GM23338 (cell line): ENCODE measurements around the gene DCBLD1. TPM values are rescaled to one million over a fixed set of nuclear protein-coding genes. Genes with fewer than 3 reads are reported as not detected.

Experiments used
- ATAC-seq: fragments of 200-7000 bp; cut with Tn5 transposase; 3 replicates; pipeline ENCODE4 v1.9.1; 2020
- DNase-seq: peaks from one replicate; pipeline ENCODE4 v3.0.0-alpha.2; 2015; ENCODE audit warnings: low spot score
- H2AFZ ChIP-seq: fragments of 200-600 bp; sonication (generic); 2 replicates; pipeline ENCODE4 v1.8.0; 2016; ENCODE audit warnings: antibody characterized with exemption, mild to moderate bottlenecking, moderate library complexity
- H3F3A ChIP-seq: fragments of 200-600 bp; sonication (generic); replicated peaks from 2 replicates; pipeline ENCODE4 v1.8.0; 2017; ENCODE audit warnings: antibody characterized with exemption, mixed run types, low read depth
- H3K27ac ChIP-seq: fragments of 200-600 bp; sonication (generic); 2 replicates; pipeline ENCODE4 v1.6.1; 2016; ENCODE audit warnings: low read depth
- H3K27me3 ChIP-seq: fragments of 200-600 bp; sonication (generic); 2 replicates; pipeline ENCODE4 v1.8.0; 2016; ENCODE audit warnings: mild to moderate bottlenecking, mixed run types, moderate library complexity; ENCODE audit not compliant: insufficient read depth
- H3K36me3 ChIP-seq: fragments of 200-600 bp; sonication (generic); 2 replicates; pipeline ENCODE4 v1.8.0; 2016; ENCODE audit warnings: mild to moderate bottlenecking; ENCODE audit not compliant: insufficient read depth
- H3K4me1 ChIP-seq: fragments of 200-600 bp; sonication (generic); 2 replicates; pipeline ENCODE4 v1.8.0; 2016; ENCODE audit warnings: mild to moderate bottlenecking, moderate library complexity; ENCODE audit not compliant: insufficient read depth
- H3K4me2 ChIP-seq: fragments of 200-600 bp; sonication (generic); 2 replicates; pipeline ENCODE4 v1.7.1; 2017; ENCODE audit warnings: mixed run types
- H3K4me3 ChIP-seq: fragments of 200-600 bp; sonication (generic); 2 replicates; pipeline ENCODE4 v1.6.1; 2016; ENCODE audit warnings: mixed run types
- H3K79me2 ChIP-seq: fragments of 200-600 bp; sonication (generic); replicated peaks from 2 replicates; pipeline ENCODE4 v1.8.0; 2017; ENCODE audit warnings: mild to moderate bottlenecking; ENCODE audit not compliant: insufficient read depth
- H3K9me2 ChIP-seq: fragments of 200-600 bp; sonication (generic); 2 replicates; pipeline ENCODE4 v1.8.0; 2017; ENCODE audit not compliant: insufficient read depth
- H4K20me1 ChIP-seq: fragments of 200-600 bp; sonication (generic); replicated peaks from 2 replicates; pipeline ENCODE4 v1.8.0; 2017; ENCODE audit warnings: mild to moderate bottlenecking; ENCODE audit not compliant: insufficient read depth
- H3K27ac Mint-ChIP-seq: 2 replicates; pipeline ENCODE4 v1.8.0; 2020; ENCODE audit warnings: inconsistent platforms, mild to moderate bottlenecking, moderate library complexity, mixed read lengths
- H3K27me3 Mint-ChIP-seq: 3 replicates; pipeline ENCODE4 v1.8.0; 2022; ENCODE audit warnings: low read depth, mild to moderate bottlenecking, moderate library complexity, mixed read lengths, inconsistent platforms; ENCODE audit not compliant: insufficient read depth, poor library complexity
- H3K36me3 Mint-ChIP-seq: 3 replicates; pipeline ENCODE4 v1.8.0; 2021; ENCODE audit warnings: low read depth, mild to moderate bottlenecking, inconsistent platforms, moderate library complexity, mixed read lengths
- H3K4me1 Mint-ChIP-seq: 3 replicates; pipeline ENCODE4 v1.8.0; 2020; ENCODE audit warnings: mild to moderate bottlenecking, inconsistent platforms, mixed read lengths
- H3K4me3 Mint-ChIP-seq: 3 replicates; pipeline ENCODE4 v1.8.0; 2021; ENCODE audit warnings: moderate library complexity, mild to moderate bottlenecking, inconsistent platforms, mixed read lengths
- H3K9me3 Mint-ChIP-seq: 3 replicates; pipeline ENCODE4 v1.8.0; 2020; ENCODE audit warnings: moderate library complexity, mild to moderate bottlenecking, inconsistent platforms, mixed read lengths
- CREB1 ChIP-seq: fragments of 250-450 bp; sonication (Bioruptor Pico); IDR thresholded peaks from 2 replicates; pipeline ENCODE4 v1.5.0; 2020; ENCODE audit warnings: low read depth, mild to moderate bottlenecking, moderate library complexity
- EZH2 ChIP-seq: fragments of 200-600 bp; sonication (generic); IDR thresholded peaks from one replicate; pipeline ENCODE4 v1.8.0; 2017; ENCODE audit warnings: antibody characterized with exemption, mild to moderate bottlenecking, low read depth; ENCODE audit not compliant: unreplicated experiment
- EZH2phosphoT487 ChIP-seq: fragments of 200-600 bp; sonication (generic); IDR thresholded peaks from one replicate; pipeline ENCODE4 v1.8.1; 2018; ENCODE audit warnings: antibody characterized with exemption; ENCODE audit not compliant: unreplicated experiment
- JUNB ChIP-seq: IDR thresholded peaks from one replicate; pipeline ENCODE4 v1.6.1; 2016; ENCODE audit warnings: antibody characterized with exemption; ENCODE audit not compliant: unreplicated experiment
- NANOG ChIP-seq: IDR thresholded peaks from 2 replicates; pipeline ENCODE4 v1.6.1; 2016; ENCODE audit warnings: antibody characterized with exemption, borderline replicate concordance
- POLR2AphosphoS5 ChIP-seq: IDR thresholded peaks from 2 replicates; pipeline ENCODE4 v1.6.1; 2016; ENCODE audit warnings: antibody characterized with exemption, low read depth
- STAT1 ChIP-seq: IDR thresholded peaks from one replicate; pipeline ENCODE4 v1.6.1; 2016; ENCODE audit warnings: antibody characterized with exemption; ENCODE audit not compliant: unreplicated experiment
- ZNF114 ChIP-seq: fragments of 250-450 bp; sonication (Bioruptor Pico); IDR thresholded peaks from 2 replicates; pipeline ENCODE4 v1.5.0; 2020; ENCODE audit warnings: mild to moderate bottlenecking, moderate library complexity
- ZNF331 ChIP-seq: fragments of 250-450 bp; sonication (Bioruptor Pico); IDR thresholded peaks from 2 replicates; pipeline ENCODE4 v1.5.0; 2020; ENCODE audit warnings: low read depth, mild to moderate bottlenecking, moderate library complexity
- polyA plus RNA-seq: library from polyadenylated mRNA; unstranded; fragments of >200 nt; fragmentation: Nextera tagmentation; extraction: Ambion mirVana; gene quantifications from 2 replicates; pipeline ENCODE4 v1.2.1, GENCODE V29; 2016
- total RNA-seq: library from RNA; depleted of rRNA; stranded (reverse); fragments of >200 nt; shearing (Covaris generic); gene quantifications from 2 replicates; pipeline ENCODE4 v1.2.3, GENCODE V29; 2014
- TF ChIP-seq, protein P1 (sequence below): IDR thresholded peaks from one replicate; pipeline ENCODE4 v1.6.1; 2018; ENCODE audit warnings: antibody characterized with exemption; ENCODE audit not compliant: unreplicated experiment
- TF ChIP-seq, protein P2 (sequence below), 2 experiments: fragments of 200-600 bp in 1 of 2; sonication (generic) in 1 of 2; conservative IDR thresholded peaks; 2 replicates each; pipeline versions ENCODE4 v1.5.1 to v1.6.1; 2016 to 2017; ENCODE audit warnings: antibody characterized with exemption in 2 of 2, low read depth in 2 of 2, mild to moderate bottlenecking in 2 of 2, moderate library complexity in 1 of 2
- TF ChIP-seq, protein P3 (sequence below): IDR thresholded peaks from 2 replicates; pipeline ENCODE4 v1.6.1; 2016; ENCODE audit warnings: antibody characterized with exemption
- TF ChIP-seq, protein P4 (sequence below): fragments of 250-450 bp; sonication (Bioruptor Pico); IDR thresholded peaks from 2 replicates; pipeline ENCODE4 v1.5.0; 2020; ENCODE audit warnings: mild to moderate bottlenecking, moderate library complexity

DCBLD1 gene
- total and polyA plus RNA-seq, 2 experiments from 2014 or later, result 4.2 to 7.6 TPM

DNA sequence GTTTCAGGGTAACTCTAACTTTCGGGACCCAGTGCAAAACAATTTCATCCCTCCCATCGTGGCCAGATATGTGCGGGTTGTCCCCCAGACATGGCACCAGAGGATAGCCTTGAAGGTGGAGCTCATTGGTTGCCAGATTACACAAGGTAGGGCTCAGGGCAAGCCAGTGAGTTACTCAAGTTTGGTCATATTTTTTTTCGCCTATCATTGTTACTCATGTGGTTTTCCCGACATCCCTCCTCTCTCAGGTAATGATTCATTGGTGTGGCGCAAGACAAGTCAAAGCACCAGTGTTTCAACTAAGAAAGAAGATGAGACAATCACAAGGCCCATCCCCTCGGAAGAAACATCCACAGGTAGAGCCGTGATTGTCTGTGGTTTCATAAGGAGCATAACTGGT lies 58.2 kb downstream of the DCBLD1 start:
- Mint-ChIP-seq H3K4me3 (no peak overlapping the region), H3K36me3 (peaks cover 3% of the 10 kb centered on the region; the same call in 1 of the 3 replicates), H3K27me3 (no peaks in the 10 kb centered on the region), H3K4me1 (peaks cover 9% of the 10 kb centered on the region; the same call in 2 of the 3 replicates), H3K9me3 (no peaks in the 10 kb centered on the region), H3K27ac (no peak overlapping the region)
- Histone ChIP-seq H4K20me1 (no peaks in the 10 kb centered on the region), H3K36me3 (no peaks in the 10 kb centered on the region; the same call in 1 of the 2 replicates), H3K9me2 (no peaks in the 10 kb centered on the region), H3K27me3 (no peaks in the 10 kb centered on the region), H3K4me2 (no peak overlapping the region), H2AFZ (no peak overlapping the region), H3K79me2 (no peaks in the 10 kb centered on the region), H3K4me1 (no peaks in the 10 kb centered on the region), H3K27ac (no peak overlapping the region), H3K4me3 (no peak overlapping the region), H3F3A (no peaks in the 10 kb centered on the region)
- TF ChIP-seq ZNF114 (CRISPR knock-in tag), result no peak
- no peak for TF ChIP-seq EZH2phosphoT487
- no peak for TF ChIP-seq POLR2AphosphoS5
- TF ChIP-seq, protein P1, sequence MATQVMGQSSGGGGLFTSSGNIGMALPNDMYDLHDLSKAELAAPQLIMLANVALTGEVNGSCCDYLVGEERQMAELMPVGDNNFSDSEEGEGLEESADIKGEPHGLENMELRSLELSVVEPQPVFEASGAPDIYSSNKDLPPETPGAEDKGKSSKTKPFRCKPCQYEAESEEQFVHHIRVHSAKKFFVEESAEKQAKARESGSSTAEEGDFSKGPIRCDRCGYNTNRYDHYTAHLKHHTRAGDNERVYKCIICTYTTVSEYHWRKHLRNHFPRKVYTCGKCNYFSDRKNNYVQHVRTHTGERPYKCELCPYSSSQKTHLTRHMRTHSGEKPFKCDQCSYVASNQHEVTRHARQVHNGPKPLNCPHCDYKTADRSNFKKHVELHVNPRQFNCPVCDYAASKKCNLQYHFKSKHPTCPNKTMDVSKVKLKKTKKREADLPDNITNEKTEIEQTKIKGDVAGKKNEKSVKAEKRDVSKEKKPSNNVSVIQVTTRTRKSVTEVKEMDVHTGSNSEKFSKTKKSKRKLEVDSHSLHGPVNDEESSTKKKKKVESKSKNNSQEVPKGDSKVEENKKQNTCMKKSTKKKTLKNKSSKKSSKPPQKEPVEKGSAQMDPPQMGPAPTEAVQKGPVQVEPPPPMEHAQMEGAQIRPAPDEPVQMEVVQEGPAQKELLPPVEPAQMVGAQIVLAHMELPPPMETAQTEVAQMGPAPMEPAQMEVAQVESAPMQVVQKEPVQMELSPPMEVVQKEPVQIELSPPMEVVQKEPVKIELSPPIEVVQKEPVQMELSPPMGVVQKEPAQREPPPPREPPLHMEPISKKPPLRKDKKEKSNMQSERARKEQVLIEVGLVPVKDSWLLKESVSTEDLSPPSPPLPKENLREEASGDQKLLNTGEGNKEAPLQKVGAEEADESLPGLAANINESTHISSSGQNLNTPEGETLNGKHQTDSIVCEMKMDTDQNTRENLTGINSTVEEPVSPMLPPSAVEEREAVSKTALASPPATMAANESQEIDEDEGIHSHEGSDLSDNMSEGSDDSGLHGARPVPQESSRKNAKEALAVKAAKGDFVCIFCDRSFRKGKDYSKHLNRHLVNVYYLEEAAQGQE, result no peak
- no peak for TF ChIP-seq CREB1 (CRISPR knock-in tag)
- TF ChIP-seq, protein P2, sequence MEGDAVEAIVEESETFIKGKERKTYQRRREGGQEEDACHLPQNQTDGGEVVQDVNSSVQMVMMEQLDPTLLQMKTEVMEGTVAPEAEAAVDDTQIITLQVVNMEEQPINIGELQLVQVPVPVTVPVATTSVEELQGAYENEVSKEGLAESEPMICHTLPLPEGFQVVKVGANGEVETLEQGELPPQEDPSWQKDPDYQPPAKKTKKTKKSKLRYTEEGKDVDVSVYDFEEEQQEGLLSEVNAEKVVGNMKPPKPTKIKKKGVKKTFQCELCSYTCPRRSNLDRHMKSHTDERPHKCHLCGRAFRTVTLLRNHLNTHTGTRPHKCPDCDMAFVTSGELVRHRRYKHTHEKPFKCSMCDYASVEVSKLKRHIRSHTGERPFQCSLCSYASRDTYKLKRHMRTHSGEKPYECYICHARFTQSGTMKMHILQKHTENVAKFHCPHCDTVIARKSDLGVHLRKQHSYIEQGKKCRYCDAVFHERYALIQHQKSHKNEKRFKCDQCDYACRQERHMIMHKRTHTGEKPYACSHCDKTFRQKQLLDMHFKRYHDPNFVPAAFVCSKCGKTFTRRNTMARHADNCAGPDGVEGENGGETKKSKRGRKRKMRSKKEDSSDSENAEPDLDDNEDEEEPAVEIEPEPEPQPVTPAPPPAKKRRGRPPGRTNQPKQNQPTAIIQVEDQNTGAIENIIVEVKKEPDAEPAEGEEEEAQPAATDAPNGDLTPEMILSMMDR (conservative IDR thresholded peaks at IDR 0.05; ENCODE audit: low read depth in 2 of 2), result no peak
- no peak for TF ChIP-seq EZH2
- no peak for TF ChIP-seq ZNF331 (CRISPR knock-in tag)
- no peak for TF ChIP-seq STAT1
- TF ChIP-seq, protein P3, sequence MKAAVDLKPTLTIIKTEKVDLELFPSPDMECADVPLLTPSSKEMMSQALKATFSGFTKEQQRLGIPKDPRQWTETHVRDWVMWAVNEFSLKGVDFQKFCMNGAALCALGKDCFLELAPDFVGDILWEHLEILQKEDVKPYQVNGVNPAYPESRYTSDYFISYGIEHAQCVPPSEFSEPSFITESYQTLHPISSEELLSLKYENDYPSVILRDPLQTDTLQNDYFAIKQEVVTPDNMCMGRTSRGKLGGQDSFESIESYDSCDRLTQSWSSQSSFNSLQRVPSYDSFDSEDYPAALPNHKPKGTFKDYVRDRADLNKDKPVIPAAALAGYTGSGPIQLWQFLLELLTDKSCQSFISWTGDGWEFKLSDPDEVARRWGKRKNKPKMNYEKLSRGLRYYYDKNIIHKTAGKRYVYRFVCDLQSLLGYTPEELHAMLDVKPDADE, result no peak
- no peak for TF ChIP-seq JUNB
- TF ChIP-seq, protein P4, sequence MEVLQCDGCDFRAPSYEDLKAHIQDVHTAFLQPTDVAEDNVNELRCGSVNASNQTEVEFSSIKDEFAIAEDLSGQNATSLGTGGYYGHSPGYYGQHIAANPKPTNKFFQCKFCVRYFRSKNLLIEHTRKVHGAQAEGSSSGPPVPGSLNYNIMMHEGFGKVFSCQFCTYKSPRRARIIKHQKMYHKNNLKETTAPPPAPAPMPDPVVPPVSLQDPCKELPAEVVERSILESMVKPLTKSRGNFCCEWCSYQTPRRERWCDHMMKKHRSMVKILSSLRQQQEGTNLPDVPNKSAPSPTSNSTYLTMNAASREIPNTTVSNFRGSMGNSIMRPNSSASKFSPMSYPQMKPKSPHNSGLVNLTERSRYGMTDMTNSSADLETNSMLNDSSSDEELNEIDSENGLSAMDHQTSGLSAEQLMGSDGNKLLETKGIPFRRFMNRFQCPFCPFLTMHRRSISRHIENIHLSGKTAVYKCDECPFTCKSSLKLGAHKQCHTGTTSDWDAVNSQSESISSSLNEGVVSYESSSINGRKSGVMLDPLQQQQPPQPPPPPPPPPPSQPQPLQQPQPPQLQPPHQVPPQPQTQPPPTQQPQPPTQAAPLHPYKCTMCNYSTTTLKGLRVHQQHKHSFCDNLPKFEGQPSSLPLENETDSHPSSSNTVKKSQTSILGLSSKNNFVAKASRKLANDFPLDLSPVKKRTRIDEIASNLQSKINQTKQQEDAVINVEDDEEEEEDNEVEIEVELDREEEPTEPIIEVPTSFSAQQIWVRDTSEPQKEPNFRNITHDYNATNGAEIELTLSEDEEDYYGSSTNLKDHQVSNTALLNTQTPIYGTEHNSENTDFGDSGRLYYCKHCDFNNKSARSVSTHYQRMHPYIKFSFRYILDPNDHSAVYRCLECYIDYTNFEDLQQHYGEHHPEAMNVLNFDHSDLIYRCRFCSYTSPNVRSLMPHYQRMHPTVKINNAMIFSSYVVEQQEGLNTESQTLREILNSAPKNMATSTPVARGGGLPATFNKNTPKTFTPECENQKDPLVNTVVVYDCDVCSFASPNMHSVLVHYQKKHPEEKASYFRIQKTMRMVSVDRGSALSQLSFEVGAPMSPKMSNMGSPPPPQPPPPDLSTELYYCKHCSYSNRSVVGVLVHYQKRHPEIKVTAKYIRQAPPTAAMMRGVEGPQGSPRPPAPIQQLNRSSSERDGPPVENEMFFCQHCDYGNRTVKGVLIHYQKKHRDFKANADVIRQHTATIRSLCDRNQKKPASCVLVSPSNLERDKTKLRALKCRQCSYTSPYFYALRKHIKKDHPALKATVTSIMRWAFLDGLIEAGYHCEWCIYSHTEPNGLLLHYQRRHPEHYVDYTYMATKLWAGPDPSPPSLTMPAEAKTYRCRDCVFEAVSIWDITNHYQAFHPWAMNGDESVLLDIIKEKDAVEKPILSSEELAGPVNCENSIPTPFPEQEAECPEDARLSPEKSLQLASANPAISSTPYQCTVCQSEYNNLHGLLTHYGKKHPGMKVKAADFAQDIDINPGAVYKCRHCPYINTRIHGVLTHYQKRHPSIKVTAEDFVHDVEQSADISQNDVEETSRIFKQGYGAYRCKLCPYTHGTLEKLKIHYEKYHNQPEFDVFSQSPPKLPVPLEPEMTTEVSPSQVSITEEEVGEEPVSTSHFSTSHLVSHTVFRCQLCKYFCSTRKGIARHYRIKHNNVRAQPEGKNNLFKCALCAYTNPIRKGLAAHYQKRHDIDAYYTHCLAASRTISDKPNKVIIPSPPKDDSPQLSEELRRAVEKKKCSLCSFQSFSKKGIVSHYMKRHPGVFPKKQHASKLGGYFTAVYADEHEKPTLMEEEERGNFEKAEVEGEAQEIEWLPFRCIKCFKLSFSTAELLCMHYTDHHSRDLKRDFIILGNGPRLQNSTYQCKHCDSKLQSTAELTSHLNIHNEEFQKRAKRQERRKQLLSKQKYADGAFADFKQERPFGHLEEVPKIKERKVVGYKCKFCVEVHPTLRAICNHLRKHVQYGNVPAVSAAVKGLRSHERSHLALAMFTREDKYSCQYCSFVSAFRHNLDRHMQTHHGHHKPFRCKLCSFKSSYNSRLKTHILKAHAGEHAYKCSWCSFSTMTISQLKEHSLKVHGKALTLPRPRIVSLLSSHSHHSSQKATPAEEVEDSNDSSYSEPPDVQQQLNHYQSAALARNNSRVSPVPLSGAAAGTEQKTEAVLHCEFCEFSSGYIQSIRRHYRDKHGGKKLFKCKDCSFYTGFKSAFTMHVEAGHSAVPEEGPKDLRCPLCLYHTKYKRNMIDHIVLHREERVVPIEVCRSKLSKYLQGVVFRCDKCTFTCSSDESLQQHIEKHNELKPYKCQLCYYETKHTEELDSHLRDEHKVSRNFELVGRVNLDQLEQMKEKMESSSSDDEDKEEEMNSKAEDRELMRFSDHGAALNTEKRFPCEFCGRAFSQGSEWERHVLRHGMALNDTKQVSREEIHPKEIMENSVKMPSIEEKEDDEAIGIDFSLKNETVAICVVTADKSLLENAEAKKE (CRISPR knock-in tag), result no peak
- TF ChIP-seq NANOG, result no peak
- DNase-seq, result no peak
- no peak for ATAC-seq
